ENCODE results near the gene SGIP1. TPM values are rescaled to one million over a fixed set of nuclear protein-coding genes. Genes with fewer than 3 reads are reported as not detected.

SGIP1 gene
- total RNA-seq, 2 experiments from 2014 or later: 0.07 TPM; not detected in 1

DNA sequence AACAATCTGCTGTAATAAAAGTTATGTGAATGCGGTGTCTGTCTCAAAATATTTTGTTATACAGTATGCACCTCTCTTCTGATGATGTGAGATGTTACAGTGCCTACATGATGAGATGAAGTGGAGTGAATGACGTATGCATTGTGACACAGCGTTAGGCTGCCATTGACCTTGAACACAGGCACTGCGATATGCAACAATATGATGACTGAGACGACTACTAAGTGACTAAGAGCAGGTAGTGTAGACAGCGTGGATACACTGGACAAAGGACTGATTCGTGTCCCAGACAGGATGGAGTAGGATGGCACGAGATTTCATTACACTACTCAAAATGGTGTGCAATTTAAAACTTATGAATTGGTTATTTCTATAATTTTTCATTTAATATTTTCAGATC is 8.4 kb downstream of the SGIP1 start:
- CTCF ChIA-PET: no interaction called here
- Mint-ChIP-seq H3K4me3 (no peak overlapping the region), H3K27ac (no peak overlapping the region), H3K27me3 (ENCODE audit: low read depth) (peaks cover 13% of the 10 kb centered on the region), H3K36me3 (ENCODE audit: low read depth) (no peaks in the 10 kb centered on the region), H3K9me3 (no peaks in the 10 kb centered on the region), H3K4me1 (ENCODE audit: low read depth) (no peaks in the 10 kb centered on the region)
- DNase-seq: no peak
- intact Hi-C loops (cut with micrococcal nuclease): no loop called here

GRCh38 chr1:66542811-66543767 is 9.1 kb downstream of the SGIP1 start:
- no peak for DNase-seq
- no peak overlapping the region for H3K27ac Mint-ChIP-seq
- intact Hi-C loops (cut with micrococcal nuclease): no loop called here
- H3K36me3 Mint-ChIP-seq (ENCODE audit: low read depth): no peaks in the 10 kb centered on the region
- peaks cover 15% of the 10 kb centered on the region for H3K27me3 Mint-ChIP-seq (ENCODE audit: low read depth)
- H3K9me3 Mint-ChIP-seq: no peaks in the 10 kb centered on the region
- no peak overlapping the region for H3K4me3 Mint-ChIP-seq
- CTCF ChIA-PET: no interaction called here
- H3K4me1 Mint-ChIP-seq (ENCODE audit: low read depth): no peaks in the 10 kb centered on the region

- no peaks in the 10 kb centered on the region for H3K36me3 Mint-ChIP-seq (ENCODE audit: low read depth)
- H3K9me3 Mint-ChIP-seq: no peaks in the 10 kb centered on the region
- H3K27me3 Mint-ChIP-seq (ENCODE audit: low read depth): peaks cover 2% of the 10 kb centered on the region
- no peaks in the 10 kb centered on the region for H3K4me1 Mint-ChIP-seq (ENCODE audit: low read depth)
- CTCF ChIA-PET: no interaction called here
- intact Hi-C loops (cut with micrococcal nuclease): no loop called here
- H3K27ac Mint-ChIP-seq: no peak overlapping the region
- no peak overlapping the region for H3K4me3 Mint-ChIP-seq
- no peak for DNase-seq
Observed at GRCh38 chr1:66546047-66546810, 12.3 kb downstream of the SGIP1 start.

- Mint-ChIP-seq H3K36me3 (ENCODE audit: low read depth) (no peaks in the 10 kb centered on the region), H3K27me3 (ENCODE audit: low read depth) (peaks cover 6% of the 10 kb centered on the region), H3K27ac (no peak overlapping the region)
Observed at GRCh38 chr1:66549017-66549416, 15.1 kb downstream of the SGIP1 start.

GRCh38 chr1:66550243-66550642 is 16.3 kb downstream of the SGIP1 start:
- H3K27ac Mint-ChIP-seq: no peak overlapping the region
- no peak for DNase-seq
- H3K27me3 Mint-ChIP-seq (ENCODE audit: low read depth): peaks cover 9% of the 10 kb centered on the region
- intact Hi-C loops (cut with micrococcal nuclease): no loop called here
- CTCF ChIA-PET: interaction anchor here (1.8 kb wide), 1 partner anchor 14 kb away, joined by 3 read pairs; no protein-coding TSS in a partner anchor
- no peaks in the 10 kb centered on the region for H3K36me3 Mint-ChIP-seq (ENCODE audit: low read depth)
- no peaks in the 10 kb centered on the region for H3K9me3 Mint-ChIP-seq
- no peaks in the 10 kb centered on the region for H3K4me1 Mint-ChIP-seq (ENCODE audit: low read depth)
- no peak overlapping the region for H3K4me3 Mint-ChIP-seq

More at GRCh38 chr1:66549017-66549416, 15.1 kb downstream of the SGIP1 start:
- DNase-seq: no peak
- Mint-ChIP-seq H3K9me3 (no peaks in the 10 kb centered on the region), H3K4me3 (no peak overlapping the region), H3K4me1 (ENCODE audit: low read depth) (no peaks in the 10 kb centered on the region)
- intact Hi-C loops (cut with micrococcal nuclease): no loop called here
- CTCF ChIA-PET: interaction anchor here (1.8 kb wide), 1 partner anchor 13 kb away, joined by 3 read pairs; no protein-coding TSS in a partner anchor

- intact Hi-C loops (cut with micrococcal nuclease): no loop called here
- CTCF ChIA-PET: no interaction called here
- no peak overlapping the region for H3K27ac Mint-ChIP-seq
Observed at GRCh38 chr1:66552287-66552686, 18.3 kb downstream of the SGIP1 start.

GRCh38 chr1:66552829-66553228 is 18.9 kb downstream of the SGIP1 start:
- H3K27ac Mint-ChIP-seq: no peak overlapping the region
- CTCF ChIA-PET: interaction anchor here (1.2 kb wide), 1 partner anchor 20 kb away, joined by 4 read pairs; the partner anchor contains the start of gene SGIP1
- intact Hi-C loops (cut with micrococcal nuclease): no loop called here
- H3K4me3 Mint-ChIP-seq: no peak overlapping the region
- DNase-seq: no peak
- no peaks in the 10 kb centered on the region for H3K4me1 Mint-ChIP-seq (ENCODE audit: low read depth)
- peaks cover 8% of the 10 kb centered on the region for H3K27me3 Mint-ChIP-seq (ENCODE audit: low read depth)
- H3K36me3 Mint-ChIP-seq (ENCODE audit: low read depth): no peaks in the 10 kb centered on the region
- H3K9me3 Mint-ChIP-seq: no peaks in the 10 kb centered on the region

More at GRCh38 chr1:66552287-66552686, 18.3 kb downstream of the SGIP1 start:
- Mint-ChIP-seq H3K27me3 (ENCODE audit: low read depth) (peaks cover 9% of the 10 kb centered on the region), H3K4me1 (ENCODE audit: low read depth) (no peaks in the 10 kb centered on the region), H3K9me3 (no peaks in the 10 kb centered on the region), H3K36me3 (ENCODE audit: low read depth) (no peaks in the 10 kb centered on the region), H3K4me3 (no peak overlapping the region)
- no peak for DNase-seq

- no peak overlapping the region for H3K27ac Mint-ChIP-seq
- CTCF ChIA-PET: interaction anchor here (1.2 kb wide), 1 partner anchor 21 kb away, joined by 4 read pairs; the partner anchor contains the start of gene SGIP1
- H3K27me3 Mint-ChIP-seq (ENCODE audit: low read depth): peaks cover 7% of the 10 kb centered on the region
- intact Hi-C loops (cut with micrococcal nuclease): no loop called here
- no peaks in the 10 kb centered on the region for H3K9me3 Mint-ChIP-seq
- no peaks in the 10 kb centered on the region for H3K4me1 Mint-ChIP-seq (ENCODE audit: low read depth)
- H3K4me3 Mint-ChIP-seq: no peak overlapping the region
- no peaks in the 10 kb centered on the region for H3K36me3 Mint-ChIP-seq (ENCODE audit: low read depth)
- DNase-seq: no peak
Observed at GRCh38 chr1:66553846-66554245, 19.9 kb downstream of the SGIP1 start.

- H3K27me3 Mint-ChIP-seq (ENCODE audit: low read depth): peaks cover 9% of the 10 kb centered on the region
- intact Hi-C loops (cut with micrococcal nuclease): no loop called here
- no peak overlapping the region for H3K27ac Mint-ChIP-seq
- CTCF ChIA-PET: no interaction called here
- no peak for DNase-seq
- H3K4me1 Mint-ChIP-seq (ENCODE audit: low read depth): no peaks in the 10 kb centered on the region
- H3K36me3 Mint-ChIP-seq (ENCODE audit: low read depth): no peaks in the 10 kb centered on the region
- H3K4me3 Mint-ChIP-seq: no peak overlapping the region
- no peaks in the 10 kb centered on the region for H3K9me3 Mint-ChIP-seq
Observed at GRCh38 chr1:66556161-66556611, 22.2 kb downstream of the SGIP1 start.

DNA sequence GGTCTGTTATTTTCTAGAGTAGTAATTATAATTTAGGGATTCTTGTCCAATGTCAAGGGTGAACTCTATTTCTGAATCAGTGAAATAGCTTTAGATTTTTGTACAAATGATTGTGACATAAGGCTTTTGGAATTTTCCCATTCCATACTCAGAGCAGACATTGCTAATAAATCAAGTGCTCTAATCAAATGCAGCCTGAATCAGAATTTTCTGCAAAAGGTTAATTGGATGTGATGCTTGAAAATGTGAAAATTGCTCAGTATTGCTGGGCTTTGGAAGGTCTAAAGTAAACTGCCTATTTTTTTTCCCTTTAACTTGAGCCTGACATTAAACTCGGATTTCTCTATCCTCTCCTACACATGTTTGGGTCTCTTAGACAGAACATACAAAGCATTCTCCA is 23.2 kb downstream of the SGIP1 start:
- no peak overlapping the region for H3K4me3 Mint-ChIP-seq
- no peaks in the 10 kb centered on the region for H3K4me1 Mint-ChIP-seq (ENCODE audit: low read depth)
- no peaks in the 10 kb centered on the region for H3K36me3 Mint-ChIP-seq (ENCODE audit: low read depth)
- CTCF ChIA-PET: no interaction called here
- no peak for DNase-seq
- no peaks in the 10 kb centered on the region for H3K9me3 Mint-ChIP-seq
- H3K27me3 Mint-ChIP-seq (ENCODE audit: low read depth): peaks cover 12% of the 10 kb centered on the region
- H3K27ac Mint-ChIP-seq: no peak overlapping the region
- intact Hi-C loops (cut with micrococcal nuclease): no loop called here

GRCh38 chr1:66559517-66559916 is 25.6 kb downstream of the SGIP1 start:
- Mint-ChIP-seq H3K4me3 (no peak overlapping the region), H3K36me3 (ENCODE audit: low read depth) (no peaks in the 10 kb centered on the region), H3K9me3 (no peaks in the 10 kb centered on the region), H3K4me1 (ENCODE audit: low read depth) (no peaks in the 10 kb centered on the region), H3K27me3 (ENCODE audit: low read depth) (peaks cover 12% of the 10 kb centered on the region), H3K27ac (no peak overlapping the region)
- CTCF ChIA-PET: interaction anchor here (0.8 kb wide), 1 partner anchor 278 kb away, joined by 3 read pairs; no protein-coding TSS in a partner anchor
- intact Hi-C loops (cut with micrococcal nuclease): no loop called here
- DNase-seq: no peak

DNA sequence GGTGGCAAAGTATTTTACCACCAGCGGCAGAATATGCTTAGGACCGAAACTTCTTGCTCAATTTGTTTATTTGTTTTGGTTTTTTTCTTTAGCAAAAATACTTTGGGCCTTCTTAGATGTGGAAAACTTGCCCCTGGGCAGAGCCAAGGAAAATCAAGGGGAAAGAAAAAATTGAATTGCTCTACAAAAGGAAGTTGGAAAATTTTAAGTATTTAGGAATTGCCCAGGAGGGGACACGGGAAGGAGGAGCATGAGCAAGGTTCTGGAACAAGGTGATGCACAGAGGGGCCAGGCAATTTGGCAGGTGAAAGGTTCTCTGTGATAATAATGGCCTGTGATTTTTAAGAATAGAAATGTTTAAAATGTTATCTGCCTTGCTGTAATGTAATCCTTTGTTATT is 28.6 kb downstream of the SGIP1 start:
- Mint-ChIP-seq H3K4me1 (ENCODE audit: low read depth) (no peaks in the 10 kb centered on the region), H3K9me3 (no peaks in the 10 kb centered on the region), H3K36me3 (ENCODE audit: low read depth) (no peaks in the 10 kb centered on the region), H3K27ac (no peak overlapping the region), H3K27me3 (ENCODE audit: low read depth) (peaks cover 12% of the 10 kb centered on the region), H3K4me3 (no peak overlapping the region)
- intact Hi-C loops (cut with micrococcal nuclease): no loop called here
- CTCF ChIA-PET: no interaction called here
- DNase-seq: no peak
